AG10803 (cell line): Measurements from ENCODE around the gene FARS2.

Experiments used
- DNase-seq: peaks from one replicate; pipeline ENCODE4 v3.0.0; 2010; ENCODE audit warnings: low read depth
- H3K4me3 ChIP-seq: 2 replicates; pipeline ENCODE4 v1.5.1; 2011; ENCODE audit warnings: mild to moderate bottlenecking, low read length, control low read depth
- CTCF ChIP-seq: conservative IDR thresholded peaks from 2 replicates; pipeline ENCODE4 v1.5.1; 2011; ENCODE audit warnings: mild to moderate bottlenecking, low read length, control low read depth, inconsistent platforms

Gene FARS2

GRCh38 chr6:5707281-5708045, 446.1 kb downstream of the FARS2 start:
- DNase-seq, result no peak
- TF ChIP-seq CTCF, result no peak
- H3K4me3 ChIP-seq, result no peak overlapping the region

- no peak for DNase-seq
- TF ChIP-seq CTCF, result no peak
Observed at GRCh38 chr6:5710516-5710915, 449.2 kb downstream of the FARS2 start.

GRCh38 chr6:5710936-5711335, 449.6 kb downstream of the FARS2 start:
- TF ChIP-seq CTCF, result no peak
- no peak overlapping the region for H3K4me3 ChIP-seq
- no peak for DNase-seq

More at GRCh38 chr6:5710516-5710915, 449.2 kb downstream of the FARS2 start:
- H3K4me3 ChIP-seq, result no peak overlapping the region

- no peak for TF ChIP-seq CTCF
- DNase-seq, result no peak
- H3K4me3 ChIP-seq, result no peak overlapping the region
Observed at GRCh38 chr6:5712349-5713215, 451.3 kb downstream of the FARS2 start.

- H3K4me3 ChIP-seq, result no peak overlapping the region
- TF ChIP-seq CTCF, result no peak
- DNase-seq, result no peak
Observed at GRCh38 chr6:5713519-5713918, 452.2 kb downstream of the FARS2 start.

- H3K4me3 ChIP-seq, result no peak overlapping the region
- no peak for TF ChIP-seq CTCF
- DNase-seq, result no peak
Observed at GRCh38 chr6:5718231-5718947, 457.1 kb downstream of the FARS2 start.
